Type B pancreatic cell (in vitro differentiated cells): ENCODE results near the gene MEP1A. TPM values are rescaled to one million over a fixed set of nuclear protein-coding genes. Genes with fewer than 3 reads are reported as not detected.

Source experiments
- DNase-seq: peaks from one replicate; pipeline ENCODE4 v3.0.0; 2021; ENCODE audit warnings: mixed read lengths; ENCODE audit not compliant: unreplicated experiment; ENCODE audit errors: extremely low spot score
- H3K27ac Mint-ChIP-seq: 2 replicates; pipeline ENCODE4 v1.8.0; 2021; ENCODE audit warnings: mild to moderate bottlenecking, mixed read lengths
- H3K27me3 Mint-ChIP-seq: 2 replicates; pipeline ENCODE4 v1.8.0; 2021; ENCODE audit warnings: mixed read lengths
- H3K36me3 Mint-ChIP-seq: 2 replicates; pipeline ENCODE4 v1.8.0; 2021; ENCODE audit warnings: mixed read lengths
- H3K4me1 Mint-ChIP-seq: one replicate; pipeline ENCODE4 v1.8.0; 2021; ENCODE audit warnings: mixed read lengths; ENCODE audit not compliant: unreplicated experiment
- H3K4me3 Mint-ChIP-seq: 2 replicates; pipeline ENCODE4 v1.8.0; 2021; ENCODE audit warnings: mild to moderate bottlenecking, mixed read lengths
- H3K9me3 Mint-ChIP-seq: 2 replicates; pipeline ENCODE4 v1.8.0; 2021; ENCODE audit warnings: mixed read lengths
- total RNA-seq: library from RNA; stranded (reverse); gene quantifications from 2 replicates; pipeline ENCODE4 v1.2.1, GENCODE V29; 2021; ENCODE audit warnings: low replicate concordance
- TF ChIP-seq, protein P1 (sequence below): fragments of 200-600 bp; sonication (generic); conservative IDR thresholded peaks from 2 replicates; pipeline ENCODE4 v1.5.0; 2021; ENCODE audit warnings: antibody characterized with exemption, mild to moderate bottlenecking

Gene MEP1A
- total RNA-seq, 1 donor from 2014 or later: 3.6 TPM

DNA sequence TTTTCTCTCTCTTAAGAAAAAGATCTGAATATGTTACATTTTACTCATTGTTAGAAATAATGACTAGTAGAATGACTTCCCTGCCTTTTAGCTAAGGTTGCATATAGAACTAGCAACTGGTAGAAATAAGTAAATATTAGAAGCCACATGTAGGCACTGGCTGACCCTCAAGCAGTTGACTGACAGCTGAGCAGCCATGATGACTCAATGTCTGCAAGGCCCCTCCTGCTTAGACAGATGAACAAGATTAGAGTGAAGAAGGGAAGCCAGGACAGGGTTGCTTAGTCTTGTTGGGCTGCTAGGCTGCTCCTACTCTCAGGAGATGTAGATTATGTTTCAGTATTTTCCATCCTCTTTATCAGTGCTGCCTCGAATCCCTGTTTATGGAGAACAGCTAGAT, 6.5 kb downstream of the MEP1A start:
- no peaks in the 10 kb centered on the region for H3K9me3 Mint-ChIP-seq
- no peaks in the 10 kb centered on the region for H3K27me3 Mint-ChIP-seq
- no peak overlapping the region for H3K27ac Mint-ChIP-seq
- DNase-seq: no peak
- no peaks in the 10 kb centered on the region for H3K4me1 Mint-ChIP-seq
- no peak overlapping the region for H3K4me3 Mint-ChIP-seq
- TF ChIP-seq, protein P1, sequence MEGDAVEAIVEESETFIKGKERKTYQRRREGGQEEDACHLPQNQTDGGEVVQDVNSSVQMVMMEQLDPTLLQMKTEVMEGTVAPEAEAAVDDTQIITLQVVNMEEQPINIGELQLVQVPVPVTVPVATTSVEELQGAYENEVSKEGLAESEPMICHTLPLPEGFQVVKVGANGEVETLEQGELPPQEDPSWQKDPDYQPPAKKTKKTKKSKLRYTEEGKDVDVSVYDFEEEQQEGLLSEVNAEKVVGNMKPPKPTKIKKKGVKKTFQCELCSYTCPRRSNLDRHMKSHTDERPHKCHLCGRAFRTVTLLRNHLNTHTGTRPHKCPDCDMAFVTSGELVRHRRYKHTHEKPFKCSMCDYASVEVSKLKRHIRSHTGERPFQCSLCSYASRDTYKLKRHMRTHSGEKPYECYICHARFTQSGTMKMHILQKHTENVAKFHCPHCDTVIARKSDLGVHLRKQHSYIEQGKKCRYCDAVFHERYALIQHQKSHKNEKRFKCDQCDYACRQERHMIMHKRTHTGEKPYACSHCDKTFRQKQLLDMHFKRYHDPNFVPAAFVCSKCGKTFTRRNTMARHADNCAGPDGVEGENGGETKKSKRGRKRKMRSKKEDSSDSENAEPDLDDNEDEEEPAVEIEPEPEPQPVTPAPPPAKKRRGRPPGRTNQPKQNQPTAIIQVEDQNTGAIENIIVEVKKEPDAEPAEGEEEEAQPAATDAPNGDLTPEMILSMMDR: no peak
- H3K36me3 Mint-ChIP-seq: no peaks in the 10 kb centered on the region

- H3K27me3 Mint-ChIP-seq: no peaks in the 10 kb centered on the region
- no peak overlapping the region for H3K27ac Mint-ChIP-seq
- TF ChIP-seq, protein P1: no peak
- H3K36me3 Mint-ChIP-seq: no peaks in the 10 kb centered on the region
- H3K4me3 Mint-ChIP-seq: no peak overlapping the region
- DNase-seq: no peak
- no peaks in the 10 kb centered on the region for H3K4me1 Mint-ChIP-seq
- no peaks in the 10 kb centered on the region for H3K9me3 Mint-ChIP-seq
These were observed 15.6 kb downstream of the MEP1A start for GRCh38 chr6:46808806-46809205.

GRCh38 chr6:46815130-46815529, 21.9 kb downstream of the MEP1A start:
- DNase-seq: no peak
- Mint-ChIP-seq H3K9me3 (no peaks in the 10 kb centered on the region), H3K36me3 (no peaks in the 10 kb centered on the region), H3K4me3 (no peak overlapping the region), H3K27ac (no peak overlapping the region), H3K27me3 (no peaks in the 10 kb centered on the region), H3K4me1 (no peaks in the 10 kb centered on the region)
- TF ChIP-seq, protein P1: no peak

DNA sequence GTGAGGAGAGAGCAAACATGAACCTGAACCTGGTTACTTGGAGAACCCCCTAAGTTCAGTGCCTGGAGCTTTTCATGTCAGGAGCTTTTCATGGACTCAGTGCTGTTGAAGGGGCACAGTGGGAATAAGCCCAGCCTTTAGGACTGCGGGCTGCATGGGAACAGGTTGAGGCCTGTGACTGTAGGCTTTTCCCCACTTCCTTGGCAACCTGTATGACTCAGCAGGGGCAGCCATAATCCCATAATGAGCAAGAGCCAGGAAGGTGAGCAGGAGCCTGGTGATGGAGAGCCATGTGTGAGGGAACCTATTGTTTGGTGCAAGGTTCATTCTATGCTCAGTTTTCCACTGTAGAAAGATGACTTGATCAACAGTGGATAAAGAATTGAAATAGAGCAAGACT, 23.4 kb downstream of the MEP1A start:
- Mint-ChIP-seq H3K27ac (no peak overlapping the region), H3K9me3 (no peaks in the 10 kb centered on the region), H3K4me3 (no peak overlapping the region), H3K4me1 (no peaks in the 10 kb centered on the region), H3K27me3 (no peaks in the 10 kb centered on the region), H3K36me3 (no peaks in the 10 kb centered on the region)
- TF ChIP-seq, protein P1: no peak
- DNase-seq: no peak

GRCh38 chr6:46819561-46819960, 26.4 kb downstream of the MEP1A start:
- no peak overlapping the region for H3K4me3 Mint-ChIP-seq
- no peaks in the 10 kb centered on the region for H3K27me3 Mint-ChIP-seq
- no peak for DNase-seq
- TF ChIP-seq, protein P1: no peak
- no peak overlapping the region for H3K27ac Mint-ChIP-seq
- no peaks in the 10 kb centered on the region for H3K4me1 Mint-ChIP-seq
- no peaks in the 10 kb centered on the region for H3K9me3 Mint-ChIP-seq
- H3K36me3 Mint-ChIP-seq: no peaks in the 10 kb centered on the region

- Mint-ChIP-seq H3K27ac (no peak overlapping the region), H3K4me1 (no peaks in the 10 kb centered on the region), H3K9me3 (no peaks in the 10 kb centered on the region), H3K27me3 (no peaks in the 10 kb centered on the region), H3K4me3 (no peak overlapping the region), H3K36me3 (no peaks in the 10 kb centered on the region)
- TF ChIP-seq, protein P1: no peak
- DNase-seq: no peak
These were observed 28.3 kb downstream of the MEP1A start for GRCh38 chr6:46821458-46821881.
